Ishikawa (cell line): Measurements from ENCODE around the gene ADCY2.

Experiments
- EP300 ChIP-seq: IDR thresholded peaks from 2 replicates; pipeline ENCODE4 v1.6.1; 2012; ENCODE audit warnings: borderline replicate concordance
- REST ChIP-seq: IDR thresholded peaks from 2 replicates; pipeline ENCODE4 v1.6.1; 2012; ENCODE audit warnings: low read depth, mild to moderate bottlenecking

- TF ChIP-seq EP300: no peak
- no peak for TF ChIP-seq REST
These were observed 41.9 kb downstream of the ADCY2 start for GRCh38 chr5:7437836-7438235.
